AG09319 (cell line): ENCODE results near the gene CAPN9.

ENCODE experiments used
- DNase-seq: peaks from one replicate; pipeline ENCODE4 v3.0.0-alpha.2; 2010; ENCODE audit warnings: low read depth; ENCODE audit errors: extremely low read depth
- CTCF ChIP-seq: IDR thresholded peaks from 2 replicates; pipeline ENCODE4 v1.5.1; 2011; ENCODE audit warnings: low read depth, mild to moderate bottlenecking, inconsistent platforms, low read length, moderate library complexity

CAPN9 gene

GRCh38 chr1:230702934-230703678, 44.1 kb upstream of the CAPN9 start:
- DNase-seq = no peak
- no peak for TF ChIP-seq CTCF

GRCh38 chr1:230703679-230704385, 43.4 kb upstream of the CAPN9 start:
- DNase-seq = no peak
- TF ChIP-seq CTCF = no peak

GRCh38 chr1:230704830-230705229, 42.4 kb upstream of the CAPN9 start:
- DNase-seq = no peak
- TF ChIP-seq CTCF = no peak

- no peak for TF ChIP-seq CTCF
- no peak for DNase-seq
Measured at GRCh38 chr1:230705289-230706019, 41.7 kb upstream of the CAPN9 start.

- no peak for DNase-seq
- TF ChIP-seq CTCF = no peak
Measured at GRCh38 chr1:230706020-230706699, 41.0 kb upstream of the CAPN9 start.

GRCh38 chr1:230706887-230707731, 40.1 kb upstream of the CAPN9 start:
- no peak for TF ChIP-seq CTCF
- no peak for DNase-seq
